H9 (cell line): Measurements from ENCODE around the gene STK11IP. TPM values are rescaled to one million over a fixed set of nuclear protein-coding genes. Genes with fewer than 3 reads are reported as not detected.

Experiments used
- DNase-seq: peaks from one replicate; pipeline ENCODE4 v3.0.0-alpha.2; 2017
- H2AFZ ChIP-seq: one replicate; pipeline ENCODE4 v1.6.1; 2013; ENCODE audit warnings: mild to moderate bottlenecking, low read length, control low read depth, moderate library complexity
- H2AK5ac ChIP-seq: 2 replicates; pipeline ENCODE4 v1.6.1; 2013; ENCODE audit warnings: low read length, control low read depth, mixed read lengths; ENCODE audit not compliant: insufficient read length
- H2BK120ac ChIP-seq: one replicate; pipeline ENCODE4 v1.6.1; 2013; ENCODE audit warnings: low read depth, mild to moderate bottlenecking, low read length, control low read depth, inconsistent platforms; ENCODE audit not compliant: poor library complexity, severe bottlenecking
- H2BK12ac ChIP-seq: 2 replicates; pipeline ENCODE4 v1.6.1; 2013; ENCODE audit warnings: low read length, control low read depth, mixed read lengths, low read depth; ENCODE audit not compliant: insufficient read length
- H2BK15ac ChIP-seq: 2 replicates; pipeline ENCODE4 v1.6.1; 2013; ENCODE audit warnings: low read depth, low read length, control low read depth
- H2BK20ac ChIP-seq: one replicate; pipeline ENCODE4 v1.6.1; 2013; ENCODE audit warnings: low read depth, mild to moderate bottlenecking, low read length, control low read depth, inconsistent platforms; ENCODE audit not compliant: poor library complexity, severe bottlenecking
- H2BK5ac ChIP-seq: 2 replicates; pipeline ENCODE4 v1.6.1; 2013; ENCODE audit warnings: low read length, control low read depth, mixed read lengths; ENCODE audit not compliant: insufficient read length
- H3K14ac ChIP-seq: 2 replicates; pipeline ENCODE4 v1.6.1; 2013; ENCODE audit warnings: low read length, control low read depth; ENCODE audit not compliant: insufficient read depth
- H3K18ac ChIP-seq: 2 replicates; pipeline ENCODE4 v1.6.1; 2013; ENCODE audit warnings: low read depth, mild to moderate bottlenecking, mixed read lengths, low read length, control low read depth; ENCODE audit not compliant: insufficient read length
- H3K23ac ChIP-seq: 2 replicates; pipeline ENCODE4 v1.6.1; 2013; ENCODE audit warnings: low read length, control low read depth, mixed read lengths, low read depth; ENCODE audit not compliant: insufficient read length
- H3K23me2 ChIP-seq: 2 replicates; pipeline ENCODE4 v1.6.1; 2013; ENCODE audit warnings: low read depth, mild to moderate bottlenecking, mixed read lengths, low read length, control low read depth; ENCODE audit not compliant: insufficient read length, poor library complexity, severe bottlenecking
- H3K27ac ChIP-seq: 2 replicates; pipeline ENCODE4 v1.5.1; 2013; ENCODE audit warnings: low read length, control low read depth, mixed read lengths, low read depth; ENCODE audit not compliant: insufficient read length
- H3K27me3 ChIP-seq: 2 replicates; pipeline ENCODE4 v1.6.1; 2013; ENCODE audit warnings: low read length, control low read depth, inconsistent platforms; ENCODE audit not compliant: insufficient read depth
- H3K4ac ChIP-seq: 2 replicates; pipeline ENCODE4 v1.6.1; 2013; ENCODE audit warnings: low read depth, mild to moderate bottlenecking, control low read depth, inconsistent platforms, low read length, moderate library complexity
- H3K4me1 ChIP-seq: 2 replicates; pipeline ENCODE4 v1.6.1; 2013; ENCODE audit warnings: low read length, control low read depth, inconsistent platforms; ENCODE audit not compliant: insufficient read depth
- H3K4me2 ChIP-seq: 2 replicates; pipeline ENCODE4 v1.6.1; 2013; ENCODE audit warnings: low read length, control low read depth, mixed read lengths; ENCODE audit not compliant: insufficient read length, insufficient read depth
- H3K56ac ChIP-seq: 2 replicates; pipeline ENCODE4 v1.6.1; 2013; ENCODE audit warnings: low read depth, mild to moderate bottlenecking, mixed read lengths, low read length, control low read depth; ENCODE audit not compliant: insufficient read length
- H3K79me1 ChIP-seq: 2 replicates; pipeline ENCODE4 v1.6.1; 2013; ENCODE audit warnings: low read depth, mild to moderate bottlenecking, moderate library complexity, low read length, control low read depth, inconsistent platforms; ENCODE audit not compliant: insufficient read depth, poor library complexity, severe bottlenecking
- H3K79me2 ChIP-seq: 2 replicates; pipeline ENCODE4 v1.6.1; 2013; ENCODE audit warnings: low read length, control low read depth, inconsistent platforms; ENCODE audit not compliant: insufficient read depth
- H3K9ac ChIP-seq: 2 replicates; pipeline ENCODE4 v1.6.1; 2013; ENCODE audit warnings: low read length, control low read depth, mixed read lengths; ENCODE audit not compliant: insufficient read length; ENCODE audit errors: extremely low read depth
- H3K9me3 ChIP-seq: one replicate; pipeline ENCODE4 v1.6.1; 2013; ENCODE audit warnings: low read depth, low read length, inconsistent platforms; ENCODE audit not compliant: control insufficient read depth
- H3T11ph ChIP-seq: one replicate; pipeline ENCODE4 v1.6.1; 2013; ENCODE audit warnings: mild to moderate bottlenecking, low read length, control low read depth, inconsistent platforms
- H4K20me1 ChIP-seq: one replicate; pipeline ENCODE4 v1.6.1; 2013; ENCODE audit not compliant: control insufficient read depth, insufficient read length, insufficient read depth
- H4K5ac ChIP-seq: 2 replicates; pipeline ENCODE4 v1.6.1; 2013; ENCODE audit warnings: low read depth, mild to moderate bottlenecking, mixed read lengths, low read length, control low read depth; ENCODE audit not compliant: insufficient read length
- H4K8ac ChIP-seq: replicated peaks from 2 replicates; pipeline ENCODE4 v1.6.1; 2013; ENCODE audit warnings: low read length, control low read depth, mixed read lengths, low read depth; ENCODE audit not compliant: insufficient read length
- H4K91ac ChIP-seq: 2 replicates; pipeline ENCODE4 v1.6.1; 2013; ENCODE audit warnings: low read depth, mild to moderate bottlenecking, moderate library complexity, mixed read lengths, low read length, control low read depth; ENCODE audit not compliant: insufficient read length
- H3K27ac Mint-ChIP-seq, 3 experiments: 2 replicates in 2 of 3; 3 replicates in 1 of 3; pipeline ENCODE4 v1.8.0; 2020 to 2021; ENCODE audit warnings: mixed read lengths in 3 of 3, mild to moderate bottlenecking in 1 of 3, moderate library complexity in 1 of 3
- H3K27me3 Mint-ChIP-seq: 2 replicates; pipeline ENCODE4 v1.8.0; 2021; ENCODE audit warnings: low read depth, mild to moderate bottlenecking, moderate library complexity, mixed read lengths
- H3K36me3 Mint-ChIP-seq, 3 experiments: 2 replicates in 2 of 3; 3 replicates in 1 of 3; pipeline ENCODE4 v1.8.0; 2020 to 2021; ENCODE audit warnings: low read depth in 3 of 3, mixed read lengths in 3 of 3; ENCODE audit not compliant: insufficient read depth in 1 of 3
- H3K4me1 Mint-ChIP-seq, 2 experiments: 2 replicates each; pipeline ENCODE4 v1.8.0; 2020; ENCODE audit warnings: mixed read lengths in 2 of 2
- H3K4me3 Mint-ChIP-seq, 2 experiments: 2 replicates in 1 of 2; 3 replicates in 1 of 2; pipeline ENCODE4 v1.8.0; 2020 to 2021; ENCODE audit warnings: mild to moderate bottlenecking in 2 of 2, mixed read lengths in 2 of 2, moderate library complexity in 1 of 2
- H3K9me3 Mint-ChIP-seq, 2 experiments: 2 replicates in 1 of 2; 3 replicates in 1 of 2; pipeline ENCODE4 v1.8.0; 2020; ENCODE audit warnings: mild to moderate bottlenecking in 2 of 2, mixed read lengths in 2 of 2, moderate library complexity in 1 of 2
- CTCF ChIP-seq: fragments of 200-600 bp; sonication (generic); conservative IDR thresholded peaks from 3 replicates; pipeline ENCODE4 v1.8.0; 2021; ENCODE audit warnings: antibody characterized with exemption, mild to moderate bottlenecking
- WGBS: extraction: QIAGEN DNeasy Blood & Tissue Kit; methylation state at CpG from one replicate; pipeline ENCODE4 v1.1.7; 2013; ENCODE audit warnings: missing lambda C conversion rate, low lambda C conversion rate, mixed read lengths; ENCODE audit not compliant: insufficient read length; ENCODE audit errors: extremely low coverage; 5-methylcytosine and 5-hydroxymethylcytosine counted together
- total RNA-seq: library from RNA; stranded (reverse); gene quantifications from 2 replicates; pipeline ENCODE4 v1.2.1, GENCODE V29; 2021

Gene STK11IP
- total RNA-seq, 1 experiment from 2014 or later: 31.1 TPM

GRCh38 chr2:219642465-219643083, 44.9 kb downstream of the STK11IP start:
- no peak overlapping the region for H3K9ac ChIP-seq
- H2BK12ac ChIP-seq: no peak overlapping the region
- H3K4me1 ChIP-seq: peaks cover 2% of the 10 kb centered on the region; the same call in 1 of the 2 replicates
- H3K4me2 ChIP-seq: no peak overlapping the region
- DNase-seq: peak; percentile 98
- no CpG with 5 or more reads among the region's 24 CpGs for WGBS
- no peaks in the 10 kb centered on the region for H3K9me3 Mint-ChIP-seq
- H3K79me2 ChIP-seq: no peaks in the 10 kb centered on the region
- no peak overlapping the region for H3K18ac ChIP-seq
- H3K4me1 Mint-ChIP-seq: peaks cover 25 to 35% of the 10 kb centered on the region in 2 experiments
- TF ChIP-seq CTCF: peak; percentile 100
- no peak overlapping the region for H3K4ac ChIP-seq
- no peaks in the 10 kb centered on the region for H3K27me3 ChIP-seq
- no peak overlapping the region for H4K5ac ChIP-seq
- H3K79me1 ChIP-seq: no peaks in the 10 kb centered on the region
- no peak overlapping the region for H2BK15ac ChIP-seq
- H3K27ac ChIP-seq: no peak overlapping the region
- no peaks in the 10 kb centered on the region for H3K9me3 ChIP-seq
- H3K4me3 Mint-ChIP-seq: peak overlapping the region in 1 of 2 experiments; percentile 13; a peak in 1 of 5 replicates
- H2BK20ac ChIP-seq: no peak overlapping the region
- no peak overlapping the region for H3K14ac ChIP-seq
- H3K23me2 ChIP-seq: peaks cover 3% of the 10 kb centered on the region
- H4K20me1 ChIP-seq: no peaks in the 10 kb centered on the region
- H2BK5ac ChIP-seq: no peak overlapping the region
- H3T11ph ChIP-seq: no peak overlapping the region
- peaks cover 0 to 13% (median 2%) of the 10 kb centered on the region in 3 experiments; a peak in 3 of 7 replicates for H3K36me3 Mint-ChIP-seq
- no peak overlapping the region for H4K91ac ChIP-seq
- no peak overlapping the region for H2BK120ac ChIP-seq
- H2AK5ac ChIP-seq: no peak overlapping the region
- H2AFZ ChIP-seq: no peak overlapping the region
- peaks cover 14% of the 10 kb centered on the region for H3K27me3 Mint-ChIP-seq
- no peak overlapping the region; a peak in 1 of 7 replicates for H3K27ac Mint-ChIP-seq
- no peak overlapping the region for H4K8ac ChIP-seq
- no peak overlapping the region for H3K23ac ChIP-seq
- no peak overlapping the region for H3K56ac ChIP-seq
